ENCODE data around the gene RAD54L. TPM values are rescaled to one million over a fixed set of nuclear protein-coding genes. Genes with fewer than 3 reads are reported as not detected.

The RAD54L gene
- total RNA-seq, result 0.62 and 1.1 TPM in 2 replicates

GRCh38 chr1:46247436-46248121, at the start of gene RAD54L:
Gene RAD54L (plus strand): TSS chr1:46247763. CDS start chr1:46248406, 643 bp downstream.

GRCh38 chr1:46197964-46198811, 49.4 kb upstream of the RAD54L start, which contains the start of gene POMGNT1:
Gene POMGNT1 (minus strand): TSS chr1:46198434. CDS start chr1:46197821, 613 bp downstream.

GRCh38 chr1:46303038-46303871, 55.7 kb downstream of the RAD54L start, which contains the start of the genes LRRC41 and UQCRH:
Gene LRRC41 (minus strand): TSS chr1:46303616. CDS start chr1:46303322, 294 bp downstream.
Gene UQCRH (plus strand): TSS chr1:46303698. CDS start chr1:46303767, 69 bp downstream.

Other genes starting within 250 kb of the RAD54L start
- gene PIK3R3, start 115.1 kb upstream of the RAD54L start, total RNA-seq, result 0.50 and 0.88 TPM in 2 replicates
- 0.29 TPM in 1 of 2 replicates, not detected in the other for gene TSPAN1, start 72.7 kb upstream of the RAD54L start, total RNA-seq
- gene P3R3URF, start 71.3 kb upstream of the RAD54L start, total RNA-seq, result not detected in 2 replicates
- 22.8 and 27.2 TPM in 2 replicates for gene POMGNT1, start 49.3 kb upstream of the RAD54L start, total RNA-seq
- 2.4 and 2.5 TPM in 2 replicates for gene LURAP1, start 44.4 kb upstream of the RAD54L start, total RNA-seq
- 66.5 and 73.8 TPM in 2 replicates for gene LRRC41, start 55.9 kb downstream of the RAD54L start, total RNA-seq
- 329 and 360 TPM in 2 replicates for gene UQCRH, start 55.9 kb downstream of the RAD54L start, total RNA-seq
- 11.6 and 13.5 TPM in 2 replicates for gene NSUN4, start 93.0 kb downstream of the RAD54L start, total RNA-seq
- gene FAAH, start 146.6 kb downstream of the RAD54L start, total RNA-seq, result 0.10 and 0.81 TPM in 2 replicates
- gene DMBX1, start 242.1 kb downstream of the RAD54L start, total RNA-seq, result not detected in 2 replicates